Effector CD8-positive, alpha-beta T cell (primary cell): ENCODE results near the gene LGI1.
"Not testable (repeated sequence)": the region's sequence is repeated elsewhere in the genome, so short reads cannot be mapped to it uniquely, and the experiment has no call there.

Experiments used
- DNase-seq: peaks from one replicate; lab custom pipeline; 2025; lab: John Stamatoyannopoulos, UW

Gene LGI1

DNA sequence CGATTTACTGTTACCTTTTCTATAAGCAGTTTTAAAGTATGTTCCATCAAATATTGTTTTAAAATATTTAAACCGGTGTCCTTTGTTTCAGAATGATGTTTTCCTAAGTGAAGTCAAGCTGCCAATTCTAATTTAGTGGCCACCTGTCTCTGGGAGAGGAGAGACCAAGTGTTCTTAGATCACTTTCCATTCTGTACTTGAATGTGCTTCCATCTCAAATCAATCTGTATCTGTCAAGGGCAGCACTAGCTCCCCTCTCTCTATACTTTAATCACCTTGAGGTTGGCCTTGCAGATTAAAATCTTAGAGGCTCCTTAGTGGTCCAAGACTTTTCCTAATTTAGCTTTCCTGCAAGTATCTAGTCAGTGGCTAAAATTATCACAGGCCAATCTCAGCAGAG, 49.6 kb downstream of the LGI1 start:
- no peak for DNase-seq

DNA sequence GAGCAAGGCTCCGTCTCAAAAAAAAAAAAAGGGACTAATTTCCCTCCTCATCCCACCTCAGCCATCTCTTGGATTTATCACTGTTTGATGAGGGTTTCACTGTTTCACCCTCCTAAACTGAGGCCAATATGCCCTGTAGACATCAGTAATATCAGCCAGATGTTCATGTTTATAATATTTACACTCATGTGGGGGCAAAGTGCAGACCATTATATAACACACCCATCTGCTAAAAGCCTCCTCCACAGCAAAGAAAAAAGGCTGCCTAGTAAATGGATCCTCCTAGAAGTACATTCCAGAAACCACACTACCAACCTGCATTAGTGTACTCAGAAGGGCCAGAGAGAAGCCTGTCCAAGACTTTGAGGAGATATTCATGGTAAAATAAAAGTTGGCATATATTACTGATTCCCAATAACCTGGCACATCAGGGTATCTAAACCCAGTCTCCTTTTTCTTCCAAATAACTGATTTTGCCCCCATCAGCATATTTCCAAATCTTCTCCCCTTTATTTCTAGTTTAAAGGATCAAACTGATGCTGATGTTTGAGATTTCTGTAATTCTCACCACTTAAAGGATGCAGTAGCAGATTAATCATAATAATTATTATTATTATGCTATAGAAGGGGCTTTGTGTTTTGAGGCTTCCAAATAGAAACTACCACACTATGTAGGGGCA, 55.1 kb downstream of the LGI1 start:
- DNase-seq: no peak

DNA sequence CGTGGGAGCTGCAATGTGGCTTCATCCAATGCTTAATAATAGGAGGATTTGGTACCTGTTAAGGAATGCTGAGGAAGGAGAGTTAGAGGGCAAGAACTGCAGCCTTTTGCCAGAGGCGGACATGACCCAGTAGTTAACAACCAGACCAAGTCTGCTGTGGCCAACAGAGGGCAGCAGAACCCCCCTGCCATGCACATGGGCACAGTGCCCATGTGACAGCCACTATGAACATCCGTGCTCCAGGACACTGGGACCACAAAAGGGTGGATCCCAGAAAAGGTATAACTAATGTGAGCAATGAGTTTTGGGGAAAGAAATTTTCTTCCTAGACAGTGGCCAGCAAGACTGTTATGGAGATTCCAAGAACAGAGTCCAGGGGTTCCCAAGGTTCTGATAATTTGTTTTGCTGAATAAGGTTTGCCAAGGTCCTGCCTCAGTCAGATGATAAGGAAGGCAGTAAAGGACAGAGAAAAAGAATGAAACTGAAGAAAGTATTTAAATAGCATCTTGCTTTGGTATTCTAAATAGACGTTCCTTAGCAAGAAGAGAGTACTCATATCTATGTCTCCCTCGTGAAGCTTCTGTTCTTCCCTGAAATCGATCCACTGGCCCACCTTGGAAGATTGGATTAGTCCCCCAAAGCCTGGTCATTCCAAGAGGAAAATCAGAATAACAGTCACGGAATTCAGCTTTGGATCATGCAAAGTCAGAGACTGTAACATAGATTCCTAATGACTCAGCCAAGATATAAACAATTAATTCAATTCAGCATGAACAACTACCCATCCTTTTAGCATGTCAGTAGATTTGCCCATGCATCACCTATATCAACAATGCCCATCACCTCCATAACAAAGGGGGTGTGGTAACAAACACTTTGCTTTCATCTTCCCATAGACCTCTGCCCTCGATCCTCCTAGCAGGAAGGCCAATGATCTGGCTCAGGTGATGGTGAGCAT, 56.0 kb downstream of the LGI1 start:
- DNase-seq: no peak

DNA sequence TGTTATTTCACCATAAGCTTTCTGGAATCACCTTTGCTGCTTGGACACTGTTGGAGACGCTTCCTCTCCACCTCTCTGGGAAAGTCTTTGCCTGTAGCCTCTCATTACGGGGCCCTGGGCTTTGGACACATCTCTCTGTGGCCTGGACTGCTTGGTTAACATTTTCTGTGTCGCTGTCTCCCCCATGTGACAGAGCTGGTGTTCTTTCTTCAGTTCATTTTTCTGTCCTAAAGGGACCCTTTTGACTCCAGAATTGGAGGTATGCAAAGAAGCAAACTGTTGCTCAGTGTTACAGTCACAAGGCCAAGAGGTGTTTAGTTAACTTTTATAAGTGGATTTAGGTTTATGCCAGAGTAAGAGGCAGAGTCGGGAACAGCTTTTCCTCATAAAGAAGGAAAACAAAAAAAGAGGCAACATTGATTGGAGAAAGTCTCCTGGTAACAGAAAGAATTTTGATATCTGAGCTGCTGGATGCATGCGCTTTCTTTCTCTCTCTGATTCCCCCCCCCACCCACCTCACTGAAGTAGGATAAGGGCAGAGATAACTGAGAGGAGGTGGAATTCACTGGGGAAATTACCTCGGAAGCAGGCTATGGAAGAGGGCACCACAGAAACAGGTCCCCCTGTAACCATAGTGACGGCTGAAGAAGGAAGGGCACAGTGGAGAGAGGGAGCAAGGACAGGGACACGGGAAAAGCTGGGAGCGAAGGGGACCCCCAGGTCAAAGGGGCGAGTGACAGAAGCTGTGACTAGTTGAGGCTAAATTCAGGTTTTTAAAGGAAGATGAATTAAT, 57.8 kb downstream of the LGI1 start:
- no peak for DNase-seq

DNA sequence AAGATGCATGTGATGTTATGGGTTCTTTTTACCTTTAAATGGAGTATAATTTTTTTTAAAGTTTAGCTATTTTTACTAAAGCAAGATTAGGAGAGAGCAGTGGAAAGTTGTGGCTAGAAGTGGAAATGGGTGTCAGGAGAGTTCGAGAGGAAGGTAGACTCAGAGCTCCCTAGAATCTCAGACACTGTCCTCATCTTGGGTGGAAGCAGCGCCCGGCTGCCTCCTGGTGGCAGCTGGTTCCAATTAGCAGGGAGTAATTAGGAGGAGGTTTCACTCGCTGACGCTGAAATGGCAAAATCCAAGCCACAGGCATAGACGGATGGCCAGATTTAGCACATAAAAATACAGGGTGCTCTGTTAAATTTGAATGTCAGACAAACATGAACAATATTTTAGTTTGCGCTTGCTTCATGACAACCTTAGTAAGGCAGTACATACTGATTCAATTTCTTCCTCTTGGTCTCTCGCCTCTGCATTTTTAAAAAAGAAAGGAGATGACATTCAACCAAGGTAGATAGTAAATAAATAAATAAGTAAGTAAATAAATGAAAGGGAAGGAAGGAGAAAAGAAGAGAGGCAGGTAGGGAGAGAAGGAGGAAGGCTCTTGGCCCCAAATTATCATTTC, 58.5 kb downstream of the LGI1 start:
- DNase-seq: no peak

DNA sequence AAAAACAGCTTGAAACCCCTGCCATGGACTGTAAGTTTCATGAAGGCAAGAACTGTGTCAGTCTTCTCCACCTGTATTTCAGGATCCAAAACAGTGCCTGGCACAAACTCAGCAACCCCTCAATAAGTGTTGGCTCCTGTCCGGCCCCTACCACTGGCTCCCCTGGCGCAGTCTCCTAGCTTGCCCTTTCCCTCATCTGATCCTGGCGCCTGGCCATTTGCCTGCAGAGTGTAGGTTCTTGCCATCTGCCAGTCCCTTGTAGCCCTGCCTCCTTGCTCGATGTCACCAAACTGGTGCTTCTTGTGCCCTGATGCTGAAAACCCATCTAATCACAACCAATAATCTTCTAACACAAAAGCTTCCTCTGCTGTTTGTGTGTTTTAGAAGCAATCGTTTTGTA, 60.4 kb downstream of the LGI1 start:
- DNase-seq: no peak

DNA sequence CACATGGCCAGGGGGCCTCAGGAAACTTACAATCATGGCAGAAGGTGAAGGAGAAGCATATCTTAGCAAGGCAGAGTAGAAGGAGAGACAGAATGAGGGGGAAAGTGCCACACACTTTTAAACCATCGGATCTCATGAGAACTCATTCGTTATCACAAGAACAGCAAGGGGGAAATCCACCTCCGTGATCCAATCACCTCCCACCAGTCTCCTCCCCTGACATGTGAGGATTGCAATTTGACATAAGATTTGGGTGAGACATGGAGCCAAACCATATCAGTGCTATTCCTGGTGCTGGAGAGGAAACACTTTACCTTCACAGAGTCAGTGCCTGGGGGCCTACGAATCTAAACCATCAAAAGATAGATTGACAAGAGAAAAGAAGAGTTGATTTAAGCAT, 61.8 kb downstream of the LGI1 start:
- DNase-seq: no peak

DNA sequence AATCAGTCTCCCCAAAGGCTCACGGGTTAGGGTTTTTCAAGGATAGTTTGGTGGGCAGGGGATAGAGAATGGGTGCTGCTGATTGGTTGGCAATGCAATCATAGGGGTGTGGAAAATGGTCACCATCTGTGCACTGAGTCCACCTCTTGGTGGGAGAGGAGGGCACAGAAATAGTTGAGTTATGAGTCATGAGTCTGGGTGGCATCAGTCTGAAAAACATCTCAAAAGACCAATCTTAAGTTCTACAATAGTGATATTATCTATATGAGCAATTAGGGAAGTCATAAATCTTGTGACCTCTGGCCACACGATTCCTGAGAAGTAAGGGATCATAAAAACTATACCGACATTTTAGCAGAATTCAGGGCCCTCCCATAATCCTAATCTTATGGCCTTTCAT, 62.7 kb downstream of the LGI1 start:
- DNase-seq: no peak

DNA sequence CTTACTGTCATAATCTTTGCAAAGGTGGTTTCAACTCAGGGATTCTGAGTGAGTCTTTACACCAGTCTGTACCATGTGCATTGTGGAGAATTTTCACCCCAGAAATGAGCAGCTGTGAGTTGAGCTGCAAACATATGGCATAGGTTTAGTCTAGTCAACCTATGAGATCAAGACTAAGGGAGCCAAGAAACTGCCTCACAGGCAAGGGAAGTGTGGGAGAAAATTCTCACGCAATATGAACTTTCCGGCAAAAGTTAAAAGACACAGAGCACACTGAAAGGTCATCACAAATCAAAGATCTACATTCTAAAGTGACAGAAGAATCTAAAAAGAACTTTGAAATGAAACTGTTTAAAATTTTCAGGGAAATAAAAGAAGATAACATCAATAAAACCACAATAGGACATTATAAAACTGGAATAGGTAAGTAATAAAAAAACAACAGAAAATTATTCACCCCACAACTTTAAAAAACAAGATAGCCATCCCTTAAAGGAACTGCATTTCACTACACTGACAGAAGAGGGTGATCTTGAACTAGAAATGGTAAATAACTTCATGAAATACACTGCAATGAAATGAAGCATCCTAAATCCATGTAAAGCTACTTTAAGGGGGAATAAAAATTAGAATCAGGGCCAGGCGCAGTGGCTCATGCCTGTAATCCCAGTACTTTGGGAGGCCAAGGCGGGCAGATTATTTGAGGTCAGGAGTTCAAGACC, 63.5 kb downstream of the LGI1 start:
- DNase-seq: no peak

DNA sequence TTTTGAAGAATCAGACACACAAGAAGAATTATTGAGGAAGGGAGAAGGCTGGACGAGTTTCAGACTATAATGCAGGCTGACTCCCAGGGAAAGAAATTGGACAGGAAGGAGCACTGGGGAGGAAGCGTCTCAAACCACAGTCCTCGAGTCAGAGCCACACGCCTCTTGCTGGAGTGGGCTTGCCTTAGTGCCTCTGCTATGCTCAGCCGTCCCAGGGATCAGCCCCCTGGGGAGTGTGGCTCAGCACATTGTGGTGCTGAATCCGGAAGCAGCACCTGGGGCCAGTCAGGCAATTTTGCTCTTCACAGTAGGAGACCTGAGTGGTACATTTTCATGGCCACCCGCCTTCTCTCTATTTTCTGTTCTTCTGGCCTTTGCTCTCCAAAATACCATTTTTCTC, 68.6 kb downstream of the LGI1 start:
- no peak for DNase-seq

DNA sequence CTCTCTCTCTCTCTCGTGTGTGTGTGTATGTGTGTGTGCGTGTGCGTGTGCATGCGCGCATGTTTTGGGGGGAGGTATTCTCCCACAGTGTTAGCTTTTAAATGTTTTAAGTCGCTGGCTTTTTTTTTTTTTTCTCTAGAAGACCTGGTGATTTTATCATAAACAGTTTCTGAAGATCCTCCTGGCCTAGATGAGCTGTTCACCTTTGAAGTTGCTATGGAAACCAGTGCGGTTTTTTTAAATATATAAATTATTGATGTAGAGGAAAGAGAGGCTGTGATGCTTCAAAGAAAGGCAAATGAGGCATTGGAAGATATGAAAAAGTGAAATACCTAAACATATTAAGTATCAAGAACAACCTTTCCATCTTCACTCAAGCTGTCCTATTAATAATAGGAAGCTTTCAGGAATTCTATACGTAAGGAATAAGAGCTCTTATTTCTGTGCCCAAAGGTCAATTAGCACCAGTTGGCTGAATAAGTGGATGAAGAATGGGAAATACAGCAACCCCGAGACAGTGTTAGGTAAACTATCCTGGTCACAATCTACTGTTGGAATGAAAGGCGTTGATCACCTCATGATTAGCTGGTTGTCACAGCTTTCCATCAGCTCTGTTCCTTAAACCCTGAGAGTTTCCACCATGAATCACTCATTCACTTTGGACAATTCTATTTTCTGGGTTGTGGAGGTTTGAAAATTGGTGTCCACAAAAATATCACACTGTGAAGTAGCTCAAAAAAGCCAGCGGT, 69.5 kb downstream of the LGI1 start:
- no peak for DNase-seq

DNA sequence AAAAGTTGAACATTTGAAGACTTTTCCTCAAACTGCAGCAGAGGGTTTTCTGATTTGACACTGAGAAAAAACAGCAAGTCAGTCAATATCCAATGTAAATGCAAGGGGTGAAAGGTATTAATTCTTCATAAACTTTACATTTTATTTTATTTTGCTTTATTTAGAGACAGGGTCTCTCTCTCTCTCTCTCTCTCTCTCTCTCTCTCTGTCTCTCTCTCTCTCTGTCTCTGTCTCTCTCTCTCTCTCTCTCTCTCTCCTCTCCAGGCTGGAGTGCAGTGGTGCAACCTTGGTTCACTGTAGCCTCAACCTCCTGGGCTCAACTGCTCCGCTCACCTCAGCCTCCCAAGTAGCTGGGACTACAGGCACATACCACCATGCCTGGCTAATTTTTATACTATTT, 73.3 kb downstream of the LGI1 start:
- DNase-seq: not testable (repeated sequence)

DNA sequence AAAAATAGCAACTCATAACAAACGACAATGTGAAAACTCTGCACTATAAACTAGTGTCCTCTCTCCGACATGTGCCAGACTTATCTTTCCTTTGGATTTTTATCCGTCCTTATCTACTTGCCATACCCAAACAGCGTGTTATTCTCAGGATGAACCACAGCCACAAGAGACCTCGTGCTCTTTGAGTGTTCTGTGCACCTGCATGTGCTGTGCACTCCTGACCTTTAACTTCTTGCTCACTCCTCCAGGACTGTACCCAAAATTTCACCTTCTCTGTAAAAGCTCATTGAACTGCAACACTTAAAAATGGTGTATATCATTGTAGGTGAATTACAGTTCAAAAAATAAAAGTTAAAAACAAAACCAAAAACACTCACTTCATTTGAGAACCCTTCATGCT, 78.0 kb downstream of the LGI1 start:
- DNase-seq: no peak

DNA sequence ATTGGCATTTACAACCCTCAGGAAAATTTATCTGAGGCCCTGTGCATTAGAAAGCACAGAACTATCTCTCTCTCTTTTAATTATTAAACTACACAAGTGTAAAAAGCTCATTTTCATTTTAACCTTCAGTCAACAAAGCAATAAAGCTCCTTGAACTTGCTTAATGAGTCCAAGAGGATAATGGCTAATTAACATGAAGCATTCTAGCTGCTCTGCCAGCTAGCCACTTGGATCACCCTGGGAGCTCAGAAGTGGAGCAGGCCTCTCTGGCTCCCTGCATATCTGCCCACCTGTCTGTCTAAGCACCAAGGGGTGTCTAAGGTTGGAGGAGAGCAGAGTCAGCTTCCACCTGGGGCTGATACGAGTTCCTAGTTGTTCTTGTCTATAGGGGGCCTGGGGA, 80.1 kb downstream of the LGI1 start:
- no peak for DNase-seq

DNA sequence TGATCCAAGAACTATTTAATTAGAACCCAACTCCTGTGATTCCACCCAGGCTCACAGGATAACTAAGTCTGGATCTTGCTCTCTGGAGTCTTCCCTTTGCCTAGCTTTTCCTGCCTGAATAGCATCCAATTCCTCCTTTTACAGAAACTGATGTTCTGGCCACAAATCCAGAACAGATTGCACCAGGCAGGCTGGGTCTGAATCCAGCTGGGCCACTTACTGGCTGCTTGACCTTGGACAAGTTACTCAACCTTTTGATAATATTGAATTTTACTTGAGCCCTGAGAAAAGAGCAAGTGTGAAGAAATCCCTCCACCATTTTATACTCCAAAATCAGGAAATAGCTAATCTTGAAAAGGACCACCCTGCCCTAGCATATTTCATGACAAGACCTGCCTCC, 80.5 kb downstream of the LGI1 start:
- no peak for DNase-seq

DNA sequence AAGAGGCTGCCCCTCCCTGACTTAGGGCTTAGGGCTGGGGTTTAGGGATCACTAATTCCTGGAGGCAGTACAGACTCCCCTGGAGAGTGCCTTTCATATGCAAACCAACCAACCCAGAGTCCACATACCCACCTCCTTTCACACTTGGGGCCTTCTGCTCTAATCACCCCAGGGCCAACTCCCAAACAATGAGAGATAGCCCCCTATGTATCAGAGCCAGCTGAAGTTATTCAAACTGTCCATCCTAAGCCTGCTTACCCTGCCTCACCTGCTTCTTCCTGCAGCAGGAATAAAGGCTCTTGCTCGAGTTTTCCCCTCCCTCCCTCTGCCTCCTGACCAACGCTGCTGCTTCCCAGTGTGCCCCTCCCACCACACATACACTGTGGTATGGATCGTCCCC, 84.2 kb downstream of the LGI1 start:
- no peak for DNase-seq

DNA sequence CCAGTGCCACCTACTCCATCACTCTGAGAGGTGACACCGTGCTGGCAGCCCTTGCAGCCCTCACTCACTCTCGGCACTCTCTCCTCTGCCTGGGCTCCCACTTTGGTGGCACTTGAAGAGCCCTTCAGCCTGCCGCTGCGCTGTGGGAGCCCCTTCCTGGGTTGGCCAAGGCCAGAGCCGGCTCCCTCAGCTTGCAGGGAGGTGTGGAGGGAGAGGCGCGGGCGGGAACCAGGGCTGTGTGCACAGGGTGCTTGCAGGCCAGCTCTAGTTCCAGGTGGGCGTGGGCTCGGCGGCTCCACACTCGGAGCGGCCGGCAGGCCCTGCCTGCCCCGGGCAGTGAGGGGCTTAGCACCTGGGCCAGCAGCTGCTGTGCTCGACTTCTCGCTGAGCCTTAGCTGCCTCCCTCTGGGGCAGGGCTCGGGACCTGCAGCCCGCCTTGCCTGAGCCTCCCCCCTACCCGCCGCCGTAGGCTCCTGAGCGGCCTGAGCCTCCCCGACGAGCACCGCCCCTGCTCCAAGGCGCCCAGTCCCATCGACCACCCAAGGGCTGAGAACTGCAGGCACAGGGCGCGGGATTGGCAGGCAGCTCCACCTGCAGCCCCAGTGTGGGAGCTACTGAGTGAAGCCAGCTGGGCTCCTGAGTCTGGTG, 87.4 kb downstream of the LGI1 start:
- DNase-seq: no peak
